GM12878 (cell line): ENCODE measurements around the gene ABCA4. TPM values are rescaled to one million over a fixed set of nuclear protein-coding genes. Genes with fewer than 3 reads are reported as not detected.

Experiments
- ATAC-seq: fragments of 200-7000 bp; cut with Tn5 transposase; 3 replicates; pipeline ENCODE4 v1.9.1; 2020; ENCODE audit warnings: mild to moderate bottlenecking, moderate library complexity
- BruUV-seq: library from RNA; stranded (reverse); fragments of 400-500 nt; replicated peaks from 2 replicates; lab custom pipeline; 2021; lab: Mats Ljungman, UMichigan
- CTCF ChIA-PET: fragments of 300-600 bp; sonication (Branson Sonifier 250); formaldehyde crosslinking; extraction: SDS; loops from one replicate; lab custom pipeline; 2021; ENCODE audit warnings: inconsistent platforms; lab: Yijun Ruan, JAX
- POLR2A ChIA-PET: fragments of 350-600 bp; formaldehyde crosslinking; extraction: SDS; loops from one replicate; lab custom pipeline; 2021; ENCODE audit warnings: inconsistent platforms; lab: Charles Lee
- RAD21 ChIA-PET: fragments of 300-600 bp; sonication (Branson Sonifier 250); formaldehyde crosslinking; loops from one replicate; lab custom pipeline; 2023; ENCODE audit warnings: antibody characterized with exemption; ENCODE audit not compliant: unreplicated experiment; lab: Charles Lee
- SMC1A ChIA-PET: fragments of 300-600 bp; sonication (Branson Sonifier 250); formaldehyde crosslinking; loops from one replicate; lab custom pipeline; 2023; ENCODE audit not compliant: unreplicated experiment, uncharacterized antibody; lab: Charles Lee
- DNase-seq: peaks from one replicate; pipeline ENCODE4 v3.0.0-alpha.2; 2011; ENCODE audit warnings: low read depth, low spot score
- FAIRE-seq: peaks from 3 replicates; lab custom pipeline; 2011; peaks lifted over from hg19 to GRCh38; lab: Jason Lieb, UNC
- H2AFZ ChIP-seq: 2 replicates; pipeline ENCODE4 v1.6.0; 2011; ENCODE audit warnings: low read depth, low read length, control low read depth; ENCODE audit not compliant: control insufficient read depth
- H3K27ac ChIP-seq: 2 replicates; pipeline ENCODE4 v1.5.1; 2011; ENCODE audit warnings: control low read depth; ENCODE audit not compliant: control insufficient read depth, insufficient read depth
- H3K27me3 ChIP-seq, 2 experiments: replicated peaks in 1 of 2; 2 replicates each; pipeline versions ENCODE4 v1.6.0 to v1.6.1; 2011; ENCODE audit warnings: low read length in 1 of 2; ENCODE audit not compliant: control insufficient read depth in 2 of 2, insufficient read depth in 2 of 2
- H3K36me3 ChIP-seq, 2 experiments: 2 replicates each; pipeline ENCODE4 v1.5.1; 2011; ENCODE audit warnings: low read length in 1 of 2; ENCODE audit not compliant: control insufficient read depth in 2 of 2, insufficient read depth in 2 of 2
- H3K4me1 ChIP-seq: 2 replicates; pipeline ENCODE4 v1.6.1; 2011; ENCODE audit warnings: mild to moderate bottlenecking, low read length, moderate library complexity, mixed read lengths; ENCODE audit not compliant: control insufficient read depth, insufficient read depth
- H3K4me2 ChIP-seq: 2 replicates; pipeline ENCODE4 v1.6.0; 2011; ENCODE audit warnings: control low read depth; ENCODE audit not compliant: control insufficient read depth, insufficient read depth
- H3K4me3 ChIP-seq: fragments of 200-600 bp; sonication (generic); 2 replicates; pipeline ENCODE4 v1.5.1; 2016
- H3K79me2 ChIP-seq: 2 replicates; pipeline ENCODE4 v1.6.0; 2011; ENCODE audit warnings: low read length; ENCODE audit not compliant: control insufficient read depth, insufficient read depth
- H3K9ac ChIP-seq: 2 replicates; pipeline ENCODE4 v1.8.0; 2011; ENCODE audit warnings: low read length, control low read depth, mixed read lengths; ENCODE audit not compliant: control insufficient read depth, insufficient read depth
- H3K9me3 ChIP-seq: replicated peaks from 3 replicates; pipeline ENCODE4 v1.5.1; 2011; ENCODE audit warnings: mild to moderate bottlenecking, low read length; ENCODE audit not compliant: control insufficient read depth, insufficient read depth
- H4K20me1 ChIP-seq: 2 replicates; pipeline ENCODE4 v1.6.0; 2011; ENCODE audit not compliant: control insufficient read depth, insufficient read depth
- ATF3 ChIP-seq: IDR thresholded peaks from 2 replicates; pipeline ENCODE4 v1.6.1; 2011; ENCODE audit warnings: low read depth, mild to moderate bottlenecking, low read length, moderate library complexity, borderline replicate concordance; ENCODE audit errors: extremely low read depth
- CBFB ChIP-seq: IDR thresholded peaks from 2 replicates; pipeline ENCODE4 v1.6.1; 2016; ENCODE audit warnings: antibody characterized with exemption, low read depth
- CREM ChIP-seq: IDR thresholded peaks from 2 replicates; pipeline ENCODE4 v1.6.1; 2014; ENCODE audit warnings: antibody characterized with exemption, low read depth
- E4F1 ChIP-seq: fragments of 450-650 bp; IDR thresholded peaks from 2 replicates; pipeline ENCODE4 v1.6.1; 2018; ENCODE audit warnings: borderline replicate concordance, mild to moderate bottlenecking; ENCODE audit not compliant: partially characterized antibody
- IRF4 ChIP-seq: IDR thresholded peaks from 2 replicates; pipeline ENCODE4 v1.6.1; 2011; ENCODE audit warnings: low read depth, low read length
- NFYA ChIP-seq: IDR thresholded peaks from 2 replicates; pipeline ENCODE4 v1.6.1; 2011; ENCODE audit warnings: low read depth, mild to moderate bottlenecking, low read length, improper control_type of control experiment, borderline replicate concordance
- SREBF2 ChIP-seq: IDR thresholded peaks from 2 replicates; pipeline ENCODE4 v1.6.1; 2012; ENCODE audit warnings: mild to moderate bottlenecking, low read length
- ZNF592 ChIP-seq: fragments of 450-650 bp; IDR thresholded peaks from 2 replicates; pipeline ENCODE4 v1.6.1; 2017; ENCODE audit warnings: mild to moderate bottlenecking, moderate library complexity
- ZNF622 ChIP-seq: fragments of 450-650 bp; IDR thresholded peaks from 2 replicates; pipeline ENCODE4 v1.6.1; 2017; ENCODE audit warnings: mild to moderate bottlenecking, inconsistent platforms
- WGBS: methylation state at CpG from one replicate; pipeline ENCODE4 v1.1.6; 2016; ENCODE audit warnings: low lambda C conversion rate; ENCODE audit not compliant: insufficient replicate concordance, insufficient coverage; ENCODE audit errors: missing lambda C conversion rate; 5-methylcytosine and 5-hydroxymethylcytosine counted together
- in situ Hi-C: fragments of 300-500 bp; cut with MboI; formaldehyde crosslinking; loops from 9 replicates; pipeline ENCODE4 v1.14.3; 2018; ENCODE audit warnings: mixed read lengths
- intact Hi-C: fragments of 100-400 bp; cut with micrococcal nuclease; formaldehyde crosslinking; loops from one replicate; pipeline ENCODE4 v1.14.2; 2022; ENCODE audit not compliant: unreplicated experiment
- polyA plus RNA-seq, 11 experiments: library from polyadenylated mRNA; depleted of rRNA in 4 of 11; unstranded in 6 of 11; stranded (reverse) in 5 of 11; fragments of >200 nt; fragmentation: Nextera tagmentation in 4 of 11; fragmentation: Illumina TruSeq in 1 of 11; extraction: Ambion mirVana in 4 of 11; extraction: Trizol in 1 of 11; gene quantifications; 1 replicate in 1 of 11; 2 replicates in 10 of 11; pipeline versions ENCODE4 v1.2.1 to v1.2.3, GENCODE V29; 2011 to 2016; ENCODE audit warnings: inconsistent platforms in 2 of 11, missing spikeins in 2 of 11, low read depth in 1 of 11
- total RNA-seq, 4 experiments: library from RNA; depleted of rRNA in 3 of 4; stranded (reverse); fragments of >200 nt in 3 of 4; fragmentation: Illumina TruSeq in 1 of 4; extraction: Trizol in 1 of 4; gene quantifications; 2 replicates each; pipeline versions ENCODE4 v1.2.1 to v1.2.3, GENCODE V29; 2013 to 2021

The ABCA4 gene
- total and polyA plus RNA-seq, 10 of the 15 experiments (the other 5 are each of a cell fraction or from before 2014, with no cell fraction given): 0.03 to 0.28 (median 0.11) TPM; not detected in 3

GRCh38 chr1:94027721-94028515, 93.0 kb downstream of the ABCA4 start:
- SMC1A ChIA-PET: interaction anchor here (0.6 to 3.2 kb wide), 5 partner anchors 9 to 720 kb away, joined by 3 to 44 read pairs (median 10); no protein-coding TSS in a partner anchor
- intact Hi-C loops: no loop called here
- Histone ChIP-seq H3K36me3 (no peaks in the 10 kb centered on the region), H4K20me1 (no peaks in the 10 kb centered on the region), H3K27me3 (peaks cover 0 to 1% of the 10 kb centered on the region in 2 experiments; a peak in 1 of 4 replicates), H3K4me3 (no peak overlapping the region), H3K9ac (no peak overlapping the region), H2AFZ (no peak overlapping the region), H3K4me2 (no peak overlapping the region), H3K9me3 (no peaks in the 10 kb centered on the region), H3K27ac (no peak overlapping the region), H3K4me1 (no peaks in the 10 kb centered on the region), H3K79me2 (no peaks in the 10 kb centered on the region)
- RAD21 ChIA-PET: interaction anchor here (3.4 kb wide), 1 partner anchor 307 kb away, joined by 48 read pairs; no protein-coding TSS in a partner anchor
- POLR2A ChIA-PET: interaction anchor here (0.6 to 1.8 kb wide), 2 partner anchors 9 to 308 kb away, joined by 3 to 4 read pairs; no protein-coding TSS in a partner anchor
- CTCF ChIA-PET: interaction anchor here (2.9 to 10.4 kb wide), 3 partner anchors 11 to 306 kb away, joined by 12 to 152 read pairs (median 86); no protein-coding TSS in a partner anchor
- no peak for ATAC-seq
- 72% methylated on average over 5 of the region's 5 CpGs for WGBS
- BruUV-seq: no TSS peak
- in situ Hi-C loops: no loop called here
- no peak for FAIRE-seq
- no peak for DNase-seq
- no peak for TF ChIP-seq SREBF2
- TF ChIP-seq CBFB: no peak
- no peak for TF ChIP-seq NFYA
- TF ChIP-seq CREM: no peak
- TF ChIP-seq IRF4: no peak
- TF ChIP-seq ZNF592: no peak
- TF ChIP-seq ATF3: no peak
- no peak for TF ChIP-seq ZNF622
- no peak for TF ChIP-seq E4F1
